G401 (cell line): ENCODE measurements around the gene ATXN10. TPM values are rescaled to one million over a fixed set of nuclear protein-coding genes. Genes with fewer than 3 reads are reported as not detected.

Experiments
- DNase-seq: peaks from one replicate; pipeline ENCODE4 v3.0.0-alpha.2; 2015; ENCODE audit warnings: low spot score
- in situ Hi-C: cut with HindIII; loops from 2 replicates; pipeline ENCODE4 v1.10.0; 2016; ENCODE audit warnings: low sequenced_read_pairs, mixed read lengths
- total RNA-seq: library from RNA; depleted of rRNA; stranded (reverse); fragments of >200 nt; shearing (Covaris generic); gene quantifications from 2 replicates; pipeline ENCODE4 v1.2.3, GENCODE V29; 2014

Gene ATXN10
- total RNA-seq, 1 experiment from 2014 or later = 112 TPM

- in situ Hi-C loops = no loop called here
- DNase-seq = no peak
These were observed 208.6 kb downstream of the ATXN10 start for GRCh38 chr22:45880091-45880715.

GRCh38 chr22:45880716-45881523, 209.3 kb downstream of the ATXN10 start:
- no peak for DNase-seq

DNA sequence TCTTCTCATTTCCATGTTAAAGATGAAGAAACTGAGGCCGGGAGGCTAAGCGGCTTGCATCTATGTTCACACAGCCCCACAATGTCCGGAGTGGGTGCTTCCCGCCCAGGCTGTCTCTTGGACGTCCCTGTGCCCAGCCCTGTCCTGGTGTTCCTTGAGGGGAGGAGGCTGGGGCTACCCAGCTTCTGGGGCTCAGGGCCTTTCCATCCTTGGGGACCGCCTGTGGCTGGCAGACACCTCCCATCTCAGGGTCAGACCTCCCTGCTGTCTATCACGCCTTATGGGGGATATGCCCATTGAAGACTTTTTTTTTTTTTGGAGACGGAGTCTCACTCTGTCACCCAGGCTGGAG, 209.9 kb downstream of the ATXN10 start:
- DNase-seq = no peak
- in situ Hi-C loops = no loop called here

More at GRCh38 chr22:45880716-45881523, 209.3 kb downstream of the ATXN10 start:
- in situ Hi-C loops = no loop called here

DNA sequence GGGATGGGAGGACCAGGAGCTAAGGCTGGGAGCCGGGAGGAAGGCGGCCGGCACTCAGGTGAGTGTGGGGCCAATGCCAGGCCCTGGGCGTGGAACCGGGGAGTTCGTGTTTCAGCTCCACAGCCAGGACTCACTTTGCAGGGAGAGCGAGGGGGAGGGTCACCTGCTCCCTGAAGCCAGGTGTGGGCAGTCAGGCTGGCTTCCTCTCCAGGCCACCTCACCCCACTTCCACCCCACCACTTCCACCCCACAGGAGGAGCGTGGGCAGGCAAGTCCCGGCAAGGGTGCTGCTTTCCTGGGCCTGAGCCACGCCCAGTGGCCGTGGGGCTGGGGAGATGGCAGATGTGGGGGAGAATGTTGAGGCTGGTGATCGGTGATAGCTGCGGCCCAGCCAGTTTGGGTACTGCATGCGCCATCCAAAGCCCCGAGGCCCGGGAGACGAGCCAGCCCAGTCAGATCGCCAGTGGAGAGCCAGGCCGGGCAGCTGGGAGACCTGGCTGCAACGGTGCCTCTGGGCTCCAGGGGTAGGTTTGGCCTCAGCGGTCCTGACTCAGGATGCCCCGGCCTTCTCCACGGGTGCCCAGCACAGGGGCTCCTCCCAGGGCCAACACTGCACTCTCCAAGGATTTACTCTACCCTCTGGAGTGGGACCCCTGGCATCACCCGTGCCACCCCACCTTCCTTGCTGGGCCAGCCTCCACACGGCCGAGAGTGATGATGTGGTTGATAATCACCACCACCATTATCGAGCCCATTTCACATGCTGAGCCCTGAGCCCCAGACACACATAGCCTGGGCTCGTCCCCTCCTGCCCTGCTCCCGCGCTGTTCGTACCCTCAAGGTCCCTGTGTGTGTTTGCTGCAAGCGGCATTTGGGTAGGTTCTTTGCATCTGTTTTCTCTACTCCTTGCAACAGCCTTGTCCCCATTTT, 211.5 kb downstream of the ATXN10 start:
- in situ Hi-C loops = no loop called here
- no peak for DNase-seq

- in situ Hi-C loops = no loop called here
- DNase-seq = no peak
These were observed 212.2 kb downstream of the ATXN10 start for GRCh38 chr22:45883811-45884170.

- in situ Hi-C loops = no loop called here
- no peak for DNase-seq
These were observed 212.8 kb downstream of the ATXN10 start for GRCh38 chr22:45884201-45885062.

GRCh38 chr22:45885171-45885840, 213.7 kb downstream of the ATXN10 start:
- no peak for DNase-seq
- in situ Hi-C loops = no loop called here

DNA sequence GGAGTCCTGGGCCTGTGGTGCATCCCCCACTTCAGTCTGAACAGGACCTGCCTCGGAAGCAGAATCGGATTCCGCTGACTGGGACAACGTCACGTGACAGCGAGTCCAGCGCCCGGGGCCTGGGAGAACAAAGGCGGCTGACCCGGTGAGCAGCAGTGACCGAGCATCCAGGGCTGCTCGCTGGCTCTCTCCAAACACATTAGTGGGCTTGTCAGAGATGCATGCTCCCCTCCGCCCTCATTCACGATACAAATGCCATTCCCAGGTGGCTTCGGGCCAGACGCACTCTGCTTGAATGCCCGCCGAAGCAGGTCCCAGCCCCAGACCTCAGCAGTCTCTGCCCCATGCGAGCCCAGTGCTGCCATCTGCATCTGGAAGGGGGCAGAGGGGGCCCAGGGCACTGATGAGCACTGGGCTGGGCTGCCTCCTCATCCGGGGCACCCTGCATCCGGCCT, 214.3 kb downstream of the ATXN10 start:
- no peak for DNase-seq
- in situ Hi-C loops = no loop called here

- DNase-seq = no peak
- in situ Hi-C loops = no loop called here
These were observed 214.9 kb downstream of the ATXN10 start for GRCh38 chr22:45886540-45886939.

GRCh38 chr22:45887202-45888131, 215.8 kb downstream of the ATXN10 start:
- in situ Hi-C loops = no loop called here
- no peak for DNase-seq

GRCh38 chr22:45888221-45889092, 216.8 kb downstream of the ATXN10 start:
- DNase-seq = no peak

GRCh38 chr22:45889093-45889538, 217.5 kb downstream of the ATXN10 start:
- in situ Hi-C loops = no loop called here
- DNase-seq = no peak

More at GRCh38 chr22:45888221-45889092, 216.8 kb downstream of the ATXN10 start:
- in situ Hi-C loops = no loop called here

- in situ Hi-C loops = no loop called here
- DNase-seq = no peak
These were observed 218.1 kb downstream of the ATXN10 start for GRCh38 chr22:45889539-45890350.

DNA sequence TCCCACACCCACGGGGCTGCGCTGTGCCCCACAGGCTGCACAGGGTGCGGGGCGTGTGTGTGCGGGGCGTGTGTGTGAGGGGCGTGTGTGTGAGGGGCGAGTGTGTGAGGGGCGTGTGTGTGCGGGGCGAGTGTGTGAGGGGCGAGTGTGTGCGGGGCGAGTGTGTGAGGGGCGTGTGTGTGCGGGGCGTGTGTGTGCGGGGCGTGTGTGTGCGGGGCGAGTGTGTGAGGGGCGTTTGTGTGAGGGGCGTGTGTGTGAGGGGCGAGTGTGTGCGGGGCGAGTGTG, 218.7 kb downstream of the ATXN10 start:
- DNase-seq = no peak
- in situ Hi-C loops = no loop called here

- in situ Hi-C loops = no loop called here
- DNase-seq = no peak
These were observed 219.4 kb downstream of the ATXN10 start for GRCh38 chr22:45891021-45891421.

DNA sequence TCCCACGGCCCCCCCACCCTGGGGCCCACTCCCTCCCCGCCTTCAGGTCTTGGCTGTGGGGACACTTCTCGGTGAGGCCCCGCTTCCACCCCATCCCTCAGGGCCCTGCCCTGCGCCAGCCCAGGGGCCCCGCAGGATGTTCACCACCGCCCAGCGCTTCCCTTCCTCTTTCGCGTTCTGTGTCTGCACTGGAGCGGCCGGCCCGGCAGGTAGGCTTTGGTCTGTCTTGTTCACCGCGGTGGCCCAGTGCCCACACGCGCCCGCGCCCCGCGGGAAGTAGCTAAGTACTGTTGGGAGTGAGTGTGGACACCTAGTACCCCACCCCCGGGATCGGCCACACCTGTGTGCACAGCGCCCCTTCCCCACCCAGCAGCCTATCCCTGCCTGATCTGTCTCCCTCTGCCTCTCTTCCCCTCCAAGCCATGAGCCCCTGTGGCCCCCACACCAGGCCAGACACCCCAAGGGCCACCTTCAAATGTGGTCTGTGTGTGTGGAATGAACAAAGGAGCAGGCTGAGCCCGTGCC, 219.9 kb downstream of the ATXN10 start:
- in situ Hi-C loops = no loop called here
- no peak for DNase-seq
